H1 (cell line): ENCODE measurements around the gene ROR1. TPM values are rescaled to one million over a fixed set of nuclear protein-coding genes. Genes with fewer than 3 reads are reported as not detected.

Source experiments
- CTCF ChIA-PET: fragments of 300-600 bp; sonication (Branson Sonifier 250); formaldehyde crosslinking; loops from one replicate; lab custom pipeline; 2021; ENCODE audit not compliant: partially characterized antibody; lab: Charles Lee
- POLR2A ChIA-PET: fragments of 300-600 bp; sonication (Branson Sonifier 250); formaldehyde crosslinking; loops from one replicate; lab custom pipeline; 2021; ENCODE audit warnings: inconsistent platforms; ENCODE audit not compliant: partially characterized antibody; lab: Charles Lee
- DNase-seq, 2 experiments: peaks; one replicate each; pipeline versions ENCODE4 v3.0.0 to v3.0.0-alpha.2; 2010 to 2022; ENCODE audit warnings: low spot score in 2 of 2, low read depth in 1 of 2, mixed read lengths in 1 of 2
- FAIRE-seq: peaks from 2 replicates; lab custom pipeline; 2011; peaks lifted over from hg19 to GRCh38; lab: Jason Lieb, UNC
- H2AFZ ChIP-seq: 2 replicates; pipeline ENCODE4 v1.8.1; 2012; ENCODE audit warnings: low read length, inconsistent platforms
- H2AK5ac ChIP-seq: 2 replicates; pipeline ENCODE4 v1.6.1; 2013; ENCODE audit warnings: low read depth, low read length
- H2BK120ac ChIP-seq: replicated peaks from 2 replicates; pipeline ENCODE3; 2013; ENCODE audit warnings: low read depth, low read length, inconsistent platforms
- H2BK12ac ChIP-seq: 2 replicates; pipeline ENCODE4 v1.6.1; 2013; ENCODE audit warnings: low read depth, low read length
- H2BK15ac ChIP-seq: 2 replicates; pipeline ENCODE4 v1.6.1; 2013; ENCODE audit warnings: low read length
- H2BK20ac ChIP-seq: 2 replicates; pipeline ENCODE4 v1.6.1; 2013; ENCODE audit warnings: low read length
- H2BK5ac ChIP-seq: 2 replicates; pipeline ENCODE4 v1.6.1; 2013; ENCODE audit warnings: low read depth, low read length
- H3K14ac ChIP-seq: 2 replicates; pipeline ENCODE4 v1.6.1; 2013; ENCODE audit warnings: inconsistent platforms; ENCODE audit not compliant: insufficient read length
- H3K18ac ChIP-seq: 2 replicates; pipeline ENCODE4 v1.6.1; 2013; ENCODE audit warnings: low read length; ENCODE audit errors: extremely low read depth
- H3K23ac ChIP-seq: 2 replicates; pipeline ENCODE4 v1.6.1; 2013; ENCODE audit warnings: inconsistent platforms; ENCODE audit not compliant: insufficient read length
- H3K23me2 ChIP-seq: 2 replicates; pipeline ENCODE4 v1.6.1; 2013; ENCODE audit warnings: low read depth, low read length
- H3K27ac ChIP-seq: 2 replicates; pipeline ENCODE4 v1.6.1; 2011; ENCODE audit warnings: low read depth, low read length, inconsistent platforms
- H3K27me3 ChIP-seq, 4 experiments: replicated peaks in 1 of 4; 1 replicate in 1 of 4; 2 replicates in 3 of 4; pipeline versions ENCODE4 v1.6.1 to v1.8.1; 2011 to 2013; ENCODE audit warnings: low read length in 3 of 4, mild to moderate bottlenecking in 3 of 4, inconsistent platforms in 2 of 4, mixed read lengths in 2 of 4, moderate library complexity in 1 of 4; ENCODE audit not compliant: control insufficient read depth in 3 of 4, insufficient read depth in 3 of 4; ENCODE audit errors: extremely low read depth in 1 of 4
- H3K36me3 ChIP-seq, 4 experiments: 2 replicates each; pipeline versions ENCODE4 v1.6.1 to v1.8.1; 2011 to 2013; ENCODE audit warnings: mild to moderate bottlenecking in 4 of 4, low read length in 3 of 4, moderate library complexity in 2 of 4, control low read depth in 1 of 4, inconsistent platforms in 1 of 4; ENCODE audit not compliant: insufficient read depth in 4 of 4, control insufficient read depth in 2 of 4
- H3K4ac ChIP-seq: replicated peaks from 2 replicates; pipeline ENCODE3; 2013; ENCODE audit warnings: low read length, low read depth, mixed read lengths, inconsistent platforms; ENCODE audit not compliant: insufficient read length
- H3K4me1 ChIP-seq, 4 experiments: replicated peaks in 1 of 4; 1 replicate in 1 of 4; 2 replicates in 3 of 4; pipeline versions ENCODE4 v1.6.1 to v1.8.1; 2011 to 2013; ENCODE audit warnings: low read length in 3 of 4, inconsistent platforms in 2 of 4, mixed read lengths in 1 of 4; ENCODE audit not compliant: insufficient read depth in 4 of 4, control insufficient read depth in 3 of 4
- H3K4me2 ChIP-seq, 2 experiments: 2 replicates each; pipeline versions ENCODE4 v1.6.1 to v1.8.1; 2011 to 2013; ENCODE audit warnings: low read depth in 2 of 2, low read length in 2 of 2, control low read depth in 1 of 2, inconsistent platforms in 1 of 2, mild to moderate bottlenecking in 1 of 2; ENCODE audit not compliant: insufficient read depth in 1 of 2
- H3K4me3 ChIP-seq, 4 experiments: fragments of 200-600, 300-600 bp in 1 of 4; sonication (generic), shearing (Covaris generic), sonication (Bioruptor Twin) in 1 of 4; 2 replicates each; pipeline versions ENCODE4 v1.5.1 to v1.8.1; 2011 to 2016; ENCODE audit warnings: low read length in 4 of 4, low read depth in 3 of 4, control low read depth in 2 of 4, inconsistent platforms in 2 of 4, mild to moderate bottlenecking in 2 of 4, mixed read lengths in 1 of 4, moderate library complexity in 1 of 4; ENCODE audit not compliant: insufficient read depth in 2 of 4; ENCODE audit errors: extremely low read depth in 1 of 4
- H3K56ac ChIP-seq: replicated peaks from 2 replicates; pipeline ENCODE3; 2013; ENCODE audit warnings: low read depth, mild to moderate bottlenecking, mixed read lengths, low read length, inconsistent platforms; ENCODE audit not compliant: insufficient read length
- H3K79me1 ChIP-seq: 2 replicates; pipeline ENCODE4 v1.6.1; 2013; ENCODE audit warnings: low read depth, low read length, control low read depth
- H3K79me2 ChIP-seq, 2 experiments: 2 replicates each; pipeline versions ENCODE4 v1.6.1 to v1.8.1; 2012 to 2013; ENCODE audit warnings: low read length in 2 of 2, mild to moderate bottlenecking in 2 of 2, inconsistent platforms in 1 of 2; ENCODE audit not compliant: insufficient read depth in 2 of 2, control insufficient read depth in 1 of 2
- H3K9ac ChIP-seq, 4 experiments: replicated peaks in 1 of 4; 1 replicate in 1 of 4; 2 replicates in 3 of 4; pipeline versions ENCODE4 v1.6.1 to v1.8.1; 2011 to 2013; ENCODE audit warnings: low read depth in 3 of 4, low read length in 3 of 4, control low read depth in 2 of 4, mild to moderate bottlenecking in 2 of 4, moderate library complexity in 2 of 4, inconsistent platforms in 1 of 4; ENCODE audit errors: extremely low read depth in 1 of 4
- H3K9me3 ChIP-seq, 2 experiments: 2 replicates each; pipeline versions ENCODE4 v1.6.1 to v1.8.1; 2012 to 2013; ENCODE audit warnings: mild to moderate bottlenecking in 2 of 2, moderate library complexity in 2 of 2, control low read depth in 1 of 2, inconsistent platforms in 1 of 2, low read depth in 1 of 2, low read length in 1 of 2, mixed read lengths in 1 of 2; ENCODE audit not compliant: insufficient read depth in 2 of 2
- H4K20me1 ChIP-seq, 2 experiments: replicated peaks in 1 of 2; 2 replicates each; pipeline versions ENCODE3 to v1.8.1; 2011 to 2013; ENCODE audit warnings: inconsistent platforms in 2 of 2, low read length in 2 of 2, mild to moderate bottlenecking in 1 of 2; ENCODE audit not compliant: insufficient read depth in 2 of 2, control insufficient read depth in 1 of 2
- H4K5ac ChIP-seq: 2 replicates; pipeline ENCODE4 v1.6.1; 2013; ENCODE audit warnings: low read length, low read depth, mixed read lengths, inconsistent platforms; ENCODE audit not compliant: insufficient read length
- H4K8ac ChIP-seq: 2 replicates; pipeline ENCODE4 v1.8.0; 2013; ENCODE audit warnings: mild to moderate bottlenecking, moderate library complexity, low read length, inconsistent platforms; ENCODE audit not compliant: insufficient read depth; ENCODE audit errors: extremely low read depth
- H4K91ac ChIP-seq: replicated peaks from 2 replicates; pipeline ENCODE3; 2013; ENCODE audit warnings: low read length, mixed read lengths, inconsistent platforms; ENCODE audit not compliant: insufficient read length
- JUN ChIP-seq: IDR thresholded peaks from 2 replicates; pipeline ENCODE4 v1.6.1; 2011; ENCODE audit warnings: low read depth, mild to moderate bottlenecking, improper control_type of control experiment, low read length
- WGBS, 2 experiments: shearing (Covaris generic) in 1 of 2; methylation state at CpG; one replicate each; pipeline versions ENCODE4 v1.1.6 to v1.1.7; 2013 to 2015; ENCODE audit warnings: low lambda C conversion rate in 2 of 2, mixed read lengths in 2 of 2, inconsistent platforms in 1 of 2, low coverage in 1 of 2, missing lambda C conversion rate in 1 of 2; ENCODE audit not compliant: insufficient replicate concordance in 2 of 2, insufficient coverage in 1 of 2, insufficient read length in 1 of 2; ENCODE audit errors: extremely low coverage in 1 of 2, missing lambda C conversion rate in 1 of 2; 5-methylcytosine and 5-hydroxymethylcytosine counted together
- polyA plus RNA-seq, 7 experiments: library from polyadenylated mRNA; depleted of rRNA in 3 of 7; stranded (reverse) in 5 of 7; unstranded in 2 of 7; fragments of >200 nt in 5 of 7; fragments of 200-250 nt in 2 of 7; gene quantifications; 1 replicate in 5 of 7; 2 replicates in 1 of 7; 4 replicates in 1 of 7; pipeline versions ENCODE4 v1.2.1 to v1.2.3, GENCODE V29; 2011 to 2013; ENCODE audit warnings: missing spikeins in 2 of 7, mixed read lengths in 2 of 7
- total RNA-seq: library from RNA; stranded (reverse); fragmentation: NEBNext Ultra II Directional; extraction: Animal tissue kit (Norgen Biotek cat#: 25700); gene quantifications from 2 replicates; pipeline ENCODE4 v1.2.1, GENCODE V29; 2021

Gene ROR1
- total and polyA plus RNA-seq, 2 of the 8 experiments (the other 6 are each of a cell fraction or from before 2014, with no cell fraction given) = 33.6 to 73.6 TPM

DNA sequence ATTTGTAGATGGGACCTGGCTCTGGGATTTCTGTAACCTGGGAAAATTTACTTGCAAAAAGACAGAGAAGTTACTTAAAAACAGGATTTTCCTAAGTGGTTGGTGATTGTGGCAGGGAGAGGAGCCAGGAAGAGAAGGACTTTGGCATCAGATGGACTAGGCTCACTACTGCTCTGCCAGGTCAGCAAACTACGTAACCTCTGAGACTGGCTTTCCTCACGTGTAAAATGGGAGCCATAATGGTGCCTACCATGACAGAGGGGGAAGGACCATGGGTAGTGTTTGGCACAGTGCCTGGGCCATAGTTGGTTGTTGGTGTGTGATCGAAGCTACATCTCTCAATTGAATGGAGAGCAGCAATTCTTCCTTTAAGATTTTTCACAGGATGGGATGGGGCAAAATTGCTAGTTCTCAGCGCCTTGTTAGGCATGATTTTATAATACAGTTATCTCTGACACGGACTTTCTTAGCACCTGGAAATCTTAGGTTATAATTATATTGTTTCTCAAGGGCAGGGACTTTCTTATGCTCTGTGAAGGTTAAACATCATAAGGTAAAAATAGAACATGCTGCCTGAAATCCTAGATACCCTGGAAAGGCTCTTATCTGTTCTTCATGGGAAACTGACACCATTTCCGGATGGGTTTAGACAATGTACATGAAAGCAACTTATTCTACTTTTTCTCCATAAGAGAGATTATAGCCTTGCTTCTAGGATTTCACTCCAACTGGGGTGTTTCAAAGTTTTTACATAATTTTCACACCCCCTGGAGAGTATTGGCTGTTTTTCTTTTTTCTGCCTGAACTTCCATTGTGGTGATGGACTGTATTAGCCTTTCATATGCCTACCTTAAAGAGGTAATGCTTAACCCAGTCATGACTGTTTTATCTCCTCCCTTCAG, 10.9 kb downstream of the ROR1 start:
- no peak for TF ChIP-seq JUN
- TF ChIP-seq, all 59 proteins: peak for 0
- Histone ChIP-seq H3K79me1 (peaks cover 13% of the 10 kb centered on the region), H2BK12ac (peak overlapping the region; percentile 100), H3K4me2 (peak overlapping the region in 1 of 2 experiments; percentile 12; a peak in 2 of 4 replicates), H2BK20ac (peak overlapping the region; percentile 80), H3K4ac (peak overlapping the region; percentile 95), H2BK15ac (peak overlapping the region; percentile 82; the same call in 1 of the 2 replicates), H3K56ac (no peak overlapping the region), H2BK5ac (peak overlapping the region; percentile 96; the same call in 1 of the 2 replicates), H3K36me3 (no peaks in the 10 kb centered on the region), H4K5ac (no peak overlapping the region), H3K79me2 (peaks cover 34 to 90% of the 10 kb centered on the region in 2 experiments), H2BK120ac (peak overlapping the region; percentile 19), H3K23me2 (no peaks in the 10 kb centered on the region), H4K20me1 (peaks cover 0 to 2% of the 10 kb centered on the region in 2 experiments), H3K4me3 (no peak overlapping the region), H3K27me3 (no peaks in the 10 kb centered on the region), H3K18ac (peak overlapping the region; percentile 80; the same call in 1 of the 2 replicates), H2AK5ac (peak overlapping the region; percentile 69; the same call in 1 of the 2 replicates), H4K8ac (no peak overlapping the region), H3K14ac (no peak overlapping the region), H3K23ac (no peak overlapping the region), H3K9me3 (no peaks in the 10 kb centered on the region), H2AFZ (no peak overlapping the region), H3K4me1 (peaks cover 33 to 72% (median 60%) of the 10 kb centered on the region in 4 experiments), H3K9ac (no peak overlapping the region), H3K27ac (no peak overlapping the region), H4K91ac (peak overlapping the region; percentile 86)
- DNase-seq (no peak), FAIRE-seq (no peak)
- WGBS, 2 experiments = 83% methylated on average over 6 of the region's 6 CpGs; no CpG with 5 or more reads in 1 of the 2 experiments
- ChIA-PET POLR2A (interaction anchor here (2.6 to 7.5 kb wide), 2 partner anchors 9 to 11 kb away, joined by 8 to 47 read pairs; no protein-coding TSS in a partner anchor), CTCF (interaction anchor here (1.0 to 1.3 kb wide), 3 partner anchors 9 to 12 kb away, joined by 3 to 4 read pairs (median 3); no protein-coding TSS in a partner anchor)
